ENCODE data around the gene SERPINC1. TPM values are rescaled to one million over a fixed set of nuclear protein-coding genes. Genes with fewer than 3 reads are reported as not detected.

The SERPINC1 gene
- total RNA-seq, 1 experiment from 2014 or later, result 0.57 TPM

DNA sequence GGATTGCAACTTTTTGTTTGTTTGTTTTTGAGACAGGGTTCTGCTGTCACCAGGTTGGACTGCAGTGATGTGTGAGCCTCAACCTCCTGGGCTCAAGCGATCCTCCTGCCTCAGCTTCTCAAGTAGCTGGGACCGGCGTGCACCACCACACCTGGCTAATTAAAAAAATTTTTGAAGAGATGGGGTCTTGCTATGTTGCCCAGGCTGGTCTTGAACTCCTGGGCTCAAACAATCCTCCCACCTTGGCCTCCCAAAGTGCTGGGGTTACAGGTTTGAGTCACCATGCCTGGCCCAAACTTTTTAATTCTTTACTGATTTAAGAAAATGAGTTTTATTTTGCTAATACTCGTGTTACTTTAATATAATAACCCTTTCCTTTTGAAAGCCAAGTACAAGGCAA lies 31.5 kb upstream of the SERPINC1 start:
- ChIA-PET CTCF (no interaction called here), POLR2A (no interaction called here)
- DNase-seq (ENCODE audit: low spot score) (no peak), ATAC-seq (no peak)
- TF ChIP-seq ARID4B (CRISPR knock-in tag; IDR thresholded peaks at IDR 0.05; ENCODE audit: borderline replicate concordance), result no peak
- no peak for TF ChIP-seq ZNF671 (CRISPR knock-in tag; IDR thresholded peaks at IDR 0.05)
- TF ChIP-seq SP1 (CRISPR knock-in tag; conservative IDR thresholded peaks at IDR 0.05), result no peak
- no peak for TF ChIP-seq ZNF121 (CRISPR knock-in tag; IDR thresholded peaks at IDR 0.05)
- no peak for TF ChIP-seq MLX (CRISPR knock-in tag; IDR thresholded peaks at IDR 0.05)
- no peak for TF ChIP-seq FOXJ3 (CRISPR knock-in tag; IDR thresholded peaks at IDR 0.05; ENCODE audit: borderline replicate concordance)
- no peak for TF ChIP-seq JUN (CRISPR knock-in tag; IDR thresholded peaks at IDR 0.05)
- TF ChIP-seq, protein P1, sequence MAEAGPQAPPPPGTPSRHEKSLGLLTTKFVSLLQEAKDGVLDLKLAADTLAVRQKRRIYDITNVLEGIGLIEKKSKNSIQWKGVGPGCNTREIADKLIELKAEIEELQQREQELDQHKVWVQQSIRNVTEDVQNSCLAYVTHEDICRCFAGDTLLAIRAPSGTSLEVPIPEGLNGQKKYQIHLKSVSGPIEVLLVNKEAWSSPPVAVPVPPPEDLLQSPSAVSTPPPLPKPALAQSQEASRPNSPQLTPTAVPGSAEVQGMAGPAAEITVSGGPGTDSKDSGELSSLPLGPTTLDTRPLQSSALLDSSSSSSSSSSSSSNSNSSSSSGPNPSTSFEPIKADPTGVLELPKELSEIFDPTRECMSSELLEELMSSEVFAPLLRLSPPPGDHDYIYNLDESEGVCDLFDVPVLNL (CRISPR knock-in tag; IDR thresholded peaks at IDR 0.05; ENCODE audit: borderline replicate concordance, low read depth), result no peak
- TF ChIP-seq ESRRA (CRISPR knock-in tag; IDR thresholded peaks at IDR 0.05; ENCODE audit: borderline replicate concordance), result no peak
- no peak for TF ChIP-seq TP53 (CRISPR knock-in tag; IDR thresholded peaks at IDR 0.05)
- TF ChIP-seq ZMAT4 (CRISPR knock-in tag; IDR thresholded peaks at IDR 0.05), result no peak
- H3K4me1 Mint-ChIP-seq, result no peaks in the 10 kb centered on the region
- H3K27me3 Mint-ChIP-seq (ENCODE audit: low read depth), result no peaks in the 10 kb centered on the region
- no peak overlapping the region for H3K27ac Mint-ChIP-seq
- H3K4me3 Mint-ChIP-seq, result no peak overlapping the region
- H3K9me3 Mint-ChIP-seq, result no peaks in the 10 kb centered on the region
- peaks cover 47% of the 10 kb centered on the region for H3K36me3 Mint-ChIP-seq

DNA sequence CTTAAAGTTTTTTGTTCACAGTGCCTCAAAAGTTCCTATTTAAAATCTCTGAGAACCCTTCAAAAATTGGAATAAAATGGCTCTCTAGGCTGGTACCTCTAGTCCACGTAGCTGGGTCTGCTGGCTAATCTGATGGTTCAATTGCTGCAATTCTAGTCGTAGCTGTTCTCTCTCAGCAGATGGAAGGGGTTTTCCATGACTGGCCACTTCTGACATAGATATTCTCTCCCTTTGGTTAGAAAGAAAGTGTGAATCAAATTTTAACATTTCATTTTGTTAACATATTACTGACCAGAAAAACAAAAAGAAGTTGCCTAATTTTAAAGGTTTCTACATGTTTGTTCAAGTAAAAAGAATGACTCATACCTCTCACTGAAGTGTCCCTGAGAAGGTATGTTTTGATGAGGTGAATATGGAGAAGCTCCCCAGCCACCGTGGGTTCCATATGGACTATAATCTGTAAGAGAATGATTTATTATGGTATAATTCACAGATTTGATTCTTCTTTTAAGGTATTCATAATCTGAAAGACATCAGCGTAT lies 29.3 kb upstream of the SERPINC1 start:
- DNase-seq (ENCODE audit: low spot score) (no peak), ATAC-seq (no peak)
- ChIA-PET POLR2A (interaction anchor here (0.6 kb wide), 1 partner anchor 22 kb away, joined by 3 read pairs; no protein-coding TSS in a partner anchor), CTCF (no interaction called here)
- Mint-ChIP-seq H3K27me3 (ENCODE audit: low read depth) (no peaks in the 10 kb centered on the region), H3K36me3 (peaks cover 58% of the 10 kb centered on the region), H3K4me3 (no peak overlapping the region), H3K9me3 (no peaks in the 10 kb centered on the region), H3K4me1 (no peaks in the 10 kb centered on the region), H3K27ac (no peak overlapping the region)
- TF ChIP-seq PRRX2 (CRISPR knock-in tag; IDR thresholded peaks at IDR 0.05) (no peak), SOX15 (CRISPR knock-in tag; IDR thresholded peaks at IDR 0.05) (no peak)

- DNase-seq (ENCODE audit: low spot score), result no peak
- H3K27me3 Mint-ChIP-seq (ENCODE audit: low read depth), result no peaks in the 10 kb centered on the region
- CTCF ChIA-PET, result no interaction called here
- H3K4me1 Mint-ChIP-seq, result peaks cover 11% of the 10 kb centered on the region
- H3K27ac Mint-ChIP-seq, result no peak overlapping the region
- POLR2A ChIA-PET, result interaction anchor here (0.6 kb wide), 2 partner anchors 63 to 93 kb away, joined by 3 read pairs; no protein-coding TSS in a partner anchor
- no peaks in the 10 kb centered on the region for H3K9me3 Mint-ChIP-seq
- no peak overlapping the region for H3K4me3 Mint-ChIP-seq
- ATAC-seq, result no peak
- H3K36me3 Mint-ChIP-seq, result peaks cover 29% of the 10 kb centered on the region
- no peak for TF ChIP-seq JUN (CRISPR knock-in tag; IDR thresholded peaks at IDR 0.05)
- TF ChIP-seq FOXP1 (CRISPR knock-in tag; IDR thresholded peaks at IDR 0.05; ENCODE audit: borderline replicate concordance), result no peak
- TF ChIP-seq ZNF317 (CRISPR knock-in tag; IDR thresholded peaks at IDR 0.05; ENCODE audit: borderline replicate concordance, low read depth), result no peak
- no peak for TF ChIP-seq E2F5 (CRISPR knock-in tag; IDR thresholded peaks at IDR 0.05)
- no peak for TF ChIP-seq NFE2L1 (CRISPR knock-in tag; IDR thresholded peaks at IDR 0.05)
- no peak for TF ChIP-seq CREM (CRISPR knock-in tag; IDR thresholded peaks at IDR 0.05)
- no peak for TF ChIP-seq FOXJ3 (CRISPR knock-in tag; IDR thresholded peaks at IDR 0.05; ENCODE audit: borderline replicate concordance)
- no peak for TF ChIP-seq KAT7 (CRISPR knock-in tag; IDR thresholded peaks at IDR 0.05; ENCODE audit: borderline replicate concordance)
- TF ChIP-seq PRRX2 (CRISPR knock-in tag; IDR thresholded peaks at IDR 0.05), result no peak
- no peak for TF ChIP-seq AFF4 (CRISPR knock-in tag; IDR thresholded peaks at IDR 0.05; ENCODE audit: borderline replicate concordance)
- no peak for TF ChIP-seq ZNF396 (CRISPR knock-in tag; IDR thresholded peaks at IDR 0.05; ENCODE audit: borderline replicate concordance)
- no peak for TF ChIP-seq TEAD1 (CRISPR knock-in tag; IDR thresholded peaks at IDR 0.05)
Measured at GRCh38 chr1:173937062-173937461, 19.9 kb upstream of the SERPINC1 start.
